ENCODE results near the gene DLG5.

- TF ChIP-seq CTCF (IDR thresholded peaks at IDR 0.05; ENCODE audit: borderline replicate concordance, extremely low read depth, low read length, poor library complexity, severe bottlenecking) (no peak), EZH2 (IDR thresholded peaks at IDR 0.05; ENCODE audit: borderline replicate concordance, low read depth, low read length, severe bottlenecking) (no peak)
These were observed 137.5 kb downstream of the DLG5 start for GRCh38 chr10:77789016-77789415.
